ENCODE measurements around the gene SHISAL1.

SHISAL1 gene

DNA sequence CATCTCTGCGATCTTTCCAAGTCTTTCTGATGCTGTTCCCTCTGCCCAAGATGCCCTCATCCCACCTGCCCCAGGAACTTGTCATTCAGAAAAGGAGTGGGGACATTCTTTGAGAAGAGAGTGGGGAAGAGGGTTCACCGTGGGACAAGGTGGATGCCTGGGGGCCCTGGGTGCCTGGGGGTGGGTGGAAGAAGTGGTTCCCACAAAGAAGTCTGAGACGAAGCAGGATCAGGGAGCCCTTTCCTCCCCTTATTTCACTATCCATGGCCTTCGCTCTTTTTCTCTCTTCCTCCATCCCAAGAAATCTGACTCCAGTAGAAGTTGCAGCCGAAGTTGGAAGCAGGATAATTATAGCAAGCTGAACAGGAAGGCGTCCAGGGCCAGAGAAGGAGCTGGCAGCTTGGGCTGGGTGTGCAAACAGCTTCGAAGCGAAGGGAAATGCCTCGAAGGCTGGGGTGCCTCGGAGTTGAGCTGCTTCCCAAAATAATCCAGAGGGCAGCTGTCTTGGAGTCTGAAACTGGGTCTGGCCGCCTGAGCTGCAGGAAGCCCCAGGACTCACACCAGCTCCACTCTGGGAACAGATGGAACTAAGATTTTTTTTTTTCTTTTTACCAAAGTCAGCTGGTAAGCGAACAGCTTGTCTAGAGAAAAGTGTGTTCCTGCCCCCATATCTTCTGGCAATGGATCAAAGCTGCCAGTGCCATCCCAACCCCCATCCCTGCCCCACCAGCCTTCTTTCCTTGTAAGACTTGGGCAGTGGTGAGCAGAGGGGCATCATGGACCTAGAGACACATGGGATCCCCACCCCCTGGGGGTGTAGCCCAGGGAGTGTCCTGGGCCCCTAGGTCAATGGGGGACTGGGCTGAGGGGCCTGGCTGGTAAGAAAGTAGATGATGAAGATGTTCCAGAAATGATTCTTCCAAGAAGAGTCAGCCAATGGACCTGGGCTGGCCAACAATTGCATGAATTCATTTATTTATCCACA lies 100.5 kb downstream of the SHISAL1 start:
- Histone ChIP-seq H3K9me3 (ENCODE audit: control insufficient read depth, low read depth, low read length) (no peaks in the 10 kb centered on the region), H3K4me3 (ENCODE audit: low read length) (no peak overlapping the region), H3K4me1 (ENCODE audit: control insufficient read depth, low read depth, low read length) (no peaks in the 10 kb centered on the region), H3K36me3 (ENCODE audit: control insufficient read depth, low read depth, low read length) (no peaks in the 10 kb centered on the region), H3K9ac (ENCODE audit: low read length) (no peak overlapping the region), H3K27ac (ENCODE audit: low read length) (no peak overlapping the region), H3K27me3 (ENCODE audit: control insufficient read depth, insufficient read depth, low read length) (peaks cover 3% of the 10 kb centered on the region)

DNA sequence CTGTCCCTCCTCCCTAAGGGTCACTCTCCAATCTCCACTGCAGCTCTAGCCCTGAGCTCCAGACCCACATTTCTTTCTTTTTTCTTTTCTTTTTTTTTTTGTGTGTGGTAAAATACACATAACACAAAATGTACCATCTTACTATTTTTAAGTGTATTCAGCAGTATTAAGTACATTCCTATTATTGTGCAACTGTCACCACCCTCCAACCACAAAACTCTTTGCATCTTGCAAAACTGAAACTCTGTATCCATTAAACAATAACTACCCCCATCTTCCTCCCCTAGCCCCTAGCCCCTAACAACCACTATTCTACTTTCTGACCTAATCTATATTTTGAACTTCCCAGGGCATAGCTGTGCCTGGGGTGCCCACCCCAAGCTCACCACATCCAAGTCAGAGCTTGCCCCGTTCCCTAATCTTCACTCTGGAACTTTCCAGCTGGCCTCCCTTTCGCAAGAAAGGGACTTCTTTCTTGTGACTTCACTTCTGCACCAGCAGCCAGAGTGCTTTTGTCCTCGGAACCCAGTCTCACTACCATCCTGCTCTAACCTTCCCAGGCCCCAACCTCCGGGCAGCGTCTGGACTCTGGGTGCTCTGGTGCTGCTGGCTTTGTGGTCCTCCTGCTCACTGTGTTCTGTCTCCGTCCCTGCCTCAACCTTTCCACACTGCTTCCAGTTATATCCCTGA lies 101.3 kb downstream of the SHISAL1 start:
- Histone ChIP-seq H3K9me3 (ENCODE audit: control insufficient read depth, low read depth, low read length) (no peaks in the 10 kb centered on the region), H3K9ac (ENCODE audit: low read length) (no peak overlapping the region), H3K4me1 (ENCODE audit: control insufficient read depth, low read depth, low read length) (no peaks in the 10 kb centered on the region), H3K27ac (ENCODE audit: low read length) (no peak overlapping the region), H3K27me3 (ENCODE audit: control insufficient read depth, insufficient read depth, low read length) (peaks cover 3% of the 10 kb centered on the region), H3K4me3 (ENCODE audit: low read length) (no peak overlapping the region), H3K36me3 (ENCODE audit: control insufficient read depth, low read depth, low read length) (no peaks in the 10 kb centered on the region)

DNA sequence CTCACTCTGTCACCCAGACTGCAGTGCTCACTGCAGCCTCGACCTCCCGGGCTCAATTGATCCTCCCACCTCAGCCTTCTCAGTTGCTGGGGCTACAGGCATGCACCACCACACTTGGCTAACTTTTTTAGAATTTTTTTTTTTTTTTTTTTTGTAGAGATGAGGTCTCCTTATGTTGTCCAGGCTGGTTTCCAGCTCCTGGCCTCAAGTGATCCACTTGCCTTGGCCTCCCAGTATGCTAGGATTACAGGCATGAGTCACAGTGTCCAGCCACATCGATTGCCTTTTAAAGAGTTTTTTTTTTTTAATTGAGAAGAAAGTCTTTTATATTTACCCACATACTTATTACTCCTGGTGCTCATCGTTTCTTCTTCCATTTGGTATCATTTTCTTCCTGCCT lies 102.0 kb downstream of the SHISAL1 start:
- H3K27me3 ChIP-seq (ENCODE audit: control insufficient read depth, insufficient read depth, low read length) = peaks cover 3% of the 10 kb centered on the region
- no peaks in the 10 kb centered on the region for H3K9me3 ChIP-seq (ENCODE audit: control insufficient read depth, low read depth, low read length)
- H3K36me3 ChIP-seq (ENCODE audit: control insufficient read depth, low read depth, low read length) = no peaks in the 10 kb centered on the region
- H3K9ac ChIP-seq (ENCODE audit: low read length) = no peak overlapping the region
- no peaks in the 10 kb centered on the region for H3K4me1 ChIP-seq (ENCODE audit: control insufficient read depth, low read depth, low read length)
- no peak overlapping the region for H3K4me3 ChIP-seq (ENCODE audit: low read length)
- H3K27ac ChIP-seq (ENCODE audit: low read length) = no peak overlapping the region

DNA sequence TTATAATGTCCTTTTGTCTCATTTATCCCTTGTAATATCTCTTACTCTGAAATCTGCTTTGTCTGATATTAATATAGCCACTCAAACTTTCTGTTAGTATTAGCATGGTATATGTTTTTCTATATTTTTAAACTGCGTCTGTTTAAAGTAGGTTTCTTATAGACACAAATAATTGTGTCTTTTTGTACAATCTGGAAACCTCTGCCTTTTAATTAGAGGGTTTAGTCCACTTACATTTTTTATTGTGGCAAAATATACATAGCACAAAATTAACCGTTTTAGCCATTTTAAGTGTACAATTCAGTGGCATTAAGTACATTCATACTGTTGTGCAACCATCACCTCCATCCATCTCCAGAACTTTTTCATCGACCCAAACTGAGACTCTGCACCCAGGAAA lies 103.4 kb downstream of the SHISAL1 start:
- H3K9ac ChIP-seq (ENCODE audit: low read length) = no peak overlapping the region
- H3K36me3 ChIP-seq (ENCODE audit: control insufficient read depth, low read depth, low read length) = no peaks in the 10 kb centered on the region
- H3K27ac ChIP-seq (ENCODE audit: low read length) = no peak overlapping the region
- no peak overlapping the region for H3K4me3 ChIP-seq (ENCODE audit: low read length)
- no peaks in the 10 kb centered on the region for H3K9me3 ChIP-seq (ENCODE audit: control insufficient read depth, low read depth, low read length)
- peaks cover 3% of the 10 kb centered on the region for H3K27me3 ChIP-seq (ENCODE audit: control insufficient read depth, insufficient read depth, low read length)
- no peaks in the 10 kb centered on the region for H3K4me1 ChIP-seq (ENCODE audit: control insufficient read depth, low read depth, low read length)

DNA sequence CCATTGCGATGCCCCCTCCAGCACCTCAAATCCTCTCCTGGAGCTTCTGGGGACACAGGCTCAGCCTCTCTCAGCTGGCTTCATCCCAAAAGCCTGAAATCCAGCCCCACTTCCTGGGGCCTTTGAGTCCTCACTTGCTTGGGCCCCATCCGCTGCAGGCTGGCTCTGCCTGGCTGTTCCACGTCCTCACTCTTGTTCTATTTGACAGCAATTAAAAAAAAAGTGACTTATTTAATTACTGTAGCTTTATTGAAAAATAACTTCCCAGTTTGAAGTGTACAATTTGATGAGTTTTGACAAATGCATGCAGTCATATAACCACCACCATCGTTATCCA lies 104.8 kb downstream of the SHISAL1 start:
- Histone ChIP-seq H3K4me3 (ENCODE audit: low read length) (no peak overlapping the region), H3K27me3 (ENCODE audit: control insufficient read depth, insufficient read depth, low read length) (peaks cover 3% of the 10 kb centered on the region), H3K36me3 (ENCODE audit: control insufficient read depth, low read depth, low read length) (no peaks in the 10 kb centered on the region), H3K4me1 (ENCODE audit: control insufficient read depth, low read depth, low read length) (no peaks in the 10 kb centered on the region), H3K9me3 (ENCODE audit: control insufficient read depth, low read depth, low read length) (no peaks in the 10 kb centered on the region), H3K9ac (ENCODE audit: low read length) (no peak overlapping the region), H3K27ac (ENCODE audit: low read length) (no peak overlapping the region)

DNA sequence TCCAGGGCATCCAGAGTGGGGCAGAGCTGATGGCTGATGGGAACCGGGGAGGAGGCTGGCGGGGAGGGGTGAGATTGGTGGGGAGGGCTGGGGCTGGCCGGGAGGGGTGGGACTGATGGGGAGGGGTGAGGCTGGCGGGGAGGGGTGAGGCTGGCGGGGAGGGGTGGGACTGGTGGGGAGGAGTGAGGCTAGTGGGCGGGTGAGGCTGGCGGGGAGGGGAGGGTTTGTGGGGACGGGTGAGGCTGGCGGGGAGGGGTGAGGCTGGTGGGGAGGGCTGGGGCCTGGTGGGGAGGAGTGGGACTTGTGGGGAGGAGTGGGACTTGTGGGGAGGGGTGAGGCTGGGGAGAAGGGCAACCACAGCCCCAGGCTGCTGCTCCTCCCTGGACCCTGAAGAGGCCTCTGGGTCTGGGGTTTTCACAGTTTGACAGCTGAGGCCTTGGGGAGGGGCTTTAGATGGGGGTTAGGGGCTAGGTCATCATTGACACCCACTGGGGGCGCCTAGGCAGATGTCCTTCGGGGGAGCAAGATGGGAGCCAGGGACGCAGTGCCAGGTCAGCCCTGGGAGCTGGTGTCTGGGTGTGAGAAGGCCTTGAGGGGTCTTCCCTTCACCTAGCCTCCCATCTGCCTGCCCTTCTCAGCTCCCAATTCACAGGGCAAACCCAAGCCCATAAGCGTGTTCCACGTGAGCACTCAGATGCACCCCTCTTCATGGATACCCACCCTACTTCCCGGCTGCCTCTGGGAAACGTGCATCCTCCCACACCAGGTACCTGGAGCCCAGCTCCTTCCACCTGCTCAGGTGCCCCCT lies 105.4 kb downstream of the SHISAL1 start:
- H3K4me1 ChIP-seq (ENCODE audit: control insufficient read depth, low read depth, low read length) = no peaks in the 10 kb centered on the region
- no peak overlapping the region for H3K4me3 ChIP-seq (ENCODE audit: low read length)
- H3K9ac ChIP-seq (ENCODE audit: low read length) = no peak overlapping the region
- no peaks in the 10 kb centered on the region for H3K36me3 ChIP-seq (ENCODE audit: control insufficient read depth, low read depth, low read length)
- no peak overlapping the region for H3K27ac ChIP-seq (ENCODE audit: low read length)
- peaks cover 3% of the 10 kb centered on the region for H3K27me3 ChIP-seq (ENCODE audit: control insufficient read depth, insufficient read depth, low read length)
- H3K9me3 ChIP-seq (ENCODE audit: control insufficient read depth, low read depth, low read length) = no peaks in the 10 kb centered on the region

DNA sequence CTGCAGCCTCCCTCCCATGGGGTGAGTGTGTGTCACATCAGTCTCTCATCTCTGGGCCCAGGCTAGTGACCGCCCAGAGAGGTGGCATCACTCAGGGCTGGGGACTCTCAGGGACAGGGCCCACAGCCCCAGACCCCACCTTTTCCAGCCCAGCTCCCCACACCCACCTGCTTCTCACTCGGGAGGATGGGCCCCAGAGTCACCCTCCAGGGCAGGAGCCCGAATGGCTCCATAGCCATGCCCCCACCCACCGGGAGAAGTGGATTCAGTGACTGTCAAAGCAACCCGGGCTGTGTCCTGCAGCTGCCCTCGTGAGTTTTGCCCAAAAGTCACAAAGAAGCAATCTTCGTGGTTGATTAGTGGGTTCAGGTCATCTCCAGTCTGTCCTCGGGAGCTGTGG lies 106.1 kb downstream of the SHISAL1 start:
- no peak overlapping the region for H3K4me3 ChIP-seq (ENCODE audit: low read length)
- no peak overlapping the region for H3K27ac ChIP-seq (ENCODE audit: low read length)
- H3K36me3 ChIP-seq (ENCODE audit: control insufficient read depth, low read depth, low read length) = no peaks in the 10 kb centered on the region
- H3K4me1 ChIP-seq (ENCODE audit: control insufficient read depth, low read depth, low read length) = no peaks in the 10 kb centered on the region
- H3K9me3 ChIP-seq (ENCODE audit: control insufficient read depth, low read depth, low read length) = no peaks in the 10 kb centered on the region
- no peaks in the 10 kb centered on the region for H3K27me3 ChIP-seq (ENCODE audit: control insufficient read depth, insufficient read depth, low read length)
- no peak overlapping the region for H3K9ac ChIP-seq (ENCODE audit: low read length)

DNA sequence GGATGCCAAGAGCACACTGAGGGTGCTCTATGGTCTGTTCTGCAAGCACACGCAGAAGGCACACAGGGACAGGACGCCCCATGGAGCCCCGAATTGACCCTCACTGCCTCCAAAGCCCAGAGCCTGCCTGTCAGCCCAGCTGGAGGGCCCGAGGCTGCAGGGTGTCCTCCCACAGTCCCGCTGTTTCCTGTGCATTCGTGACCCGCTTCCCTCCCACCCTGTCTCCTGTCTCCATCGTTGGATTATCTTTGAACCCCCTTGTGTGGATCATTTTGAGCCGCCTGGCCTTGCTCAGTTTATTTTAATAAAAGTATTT lies 106.5 kb downstream of the SHISAL1 start:
- Histone ChIP-seq H3K27ac (ENCODE audit: low read length) (no peak overlapping the region), H3K27me3 (ENCODE audit: control insufficient read depth, insufficient read depth, low read length) (no peaks in the 10 kb centered on the region), H3K4me3 (ENCODE audit: low read length) (no peak overlapping the region), H3K9me3 (ENCODE audit: control insufficient read depth, low read depth, low read length) (no peaks in the 10 kb centered on the region), H3K36me3 (ENCODE audit: control insufficient read depth, low read depth, low read length) (no peaks in the 10 kb centered on the region), H3K9ac (ENCODE audit: low read length) (no peak overlapping the region), H3K4me1 (ENCODE audit: control insufficient read depth, low read depth, low read length) (no peaks in the 10 kb centered on the region)

DNA sequence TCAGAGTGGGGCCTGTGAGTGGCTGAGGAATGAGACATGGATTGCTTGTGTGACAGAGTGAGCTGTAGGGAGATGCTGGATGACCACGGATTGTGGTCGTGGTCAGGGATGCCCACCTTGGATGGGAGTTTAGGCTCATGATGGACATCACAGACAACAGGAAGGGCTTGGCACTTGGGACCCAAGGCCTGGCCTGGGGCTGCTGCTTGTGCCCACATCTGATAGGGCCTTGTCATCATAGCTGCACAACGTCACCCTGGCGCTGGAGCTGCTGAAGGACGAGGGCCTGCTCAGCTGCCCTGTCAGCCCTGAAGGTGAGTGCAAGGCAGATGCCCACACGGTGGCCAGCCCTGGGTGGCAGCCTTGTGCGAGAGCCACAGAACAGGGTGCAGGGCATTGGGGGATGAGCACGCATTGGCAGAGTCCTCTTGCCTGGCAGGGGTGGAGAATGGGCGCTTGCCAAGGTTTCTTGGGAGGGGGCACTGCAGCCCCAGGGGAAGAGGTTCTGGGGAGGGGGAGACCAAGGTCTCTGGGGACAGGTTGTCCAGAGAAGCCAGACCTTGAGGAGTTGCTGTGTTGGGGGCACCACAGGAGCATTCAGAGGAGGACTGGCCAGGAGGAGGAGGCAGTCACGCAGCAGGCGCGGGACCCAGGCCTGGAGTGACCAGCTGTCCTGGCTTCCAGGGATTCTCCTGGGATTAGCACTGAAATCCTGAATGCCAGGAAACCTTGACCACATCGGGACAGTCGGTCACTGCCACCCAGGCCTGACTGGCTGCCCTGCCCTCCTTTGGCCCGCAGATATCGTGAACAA lies 107.0 kb downstream of the SHISAL1 start:
- H3K9ac ChIP-seq (ENCODE audit: low read length) = no peak overlapping the region
- no peaks in the 10 kb centered on the region for H3K4me1 ChIP-seq (ENCODE audit: control insufficient read depth, low read depth, low read length)
- H3K9me3 ChIP-seq (ENCODE audit: control insufficient read depth, low read depth, low read length) = no peaks in the 10 kb centered on the region
- H3K27me3 ChIP-seq (ENCODE audit: control insufficient read depth, insufficient read depth, low read length) = no peaks in the 10 kb centered on the region
- H3K4me3 ChIP-seq (ENCODE audit: low read length) = no peak overlapping the region
- no peaks in the 10 kb centered on the region for H3K36me3 ChIP-seq (ENCODE audit: control insufficient read depth, low read depth, low read length)
- H3K27ac ChIP-seq (ENCODE audit: low read length) = no peak overlapping the region

DNA sequence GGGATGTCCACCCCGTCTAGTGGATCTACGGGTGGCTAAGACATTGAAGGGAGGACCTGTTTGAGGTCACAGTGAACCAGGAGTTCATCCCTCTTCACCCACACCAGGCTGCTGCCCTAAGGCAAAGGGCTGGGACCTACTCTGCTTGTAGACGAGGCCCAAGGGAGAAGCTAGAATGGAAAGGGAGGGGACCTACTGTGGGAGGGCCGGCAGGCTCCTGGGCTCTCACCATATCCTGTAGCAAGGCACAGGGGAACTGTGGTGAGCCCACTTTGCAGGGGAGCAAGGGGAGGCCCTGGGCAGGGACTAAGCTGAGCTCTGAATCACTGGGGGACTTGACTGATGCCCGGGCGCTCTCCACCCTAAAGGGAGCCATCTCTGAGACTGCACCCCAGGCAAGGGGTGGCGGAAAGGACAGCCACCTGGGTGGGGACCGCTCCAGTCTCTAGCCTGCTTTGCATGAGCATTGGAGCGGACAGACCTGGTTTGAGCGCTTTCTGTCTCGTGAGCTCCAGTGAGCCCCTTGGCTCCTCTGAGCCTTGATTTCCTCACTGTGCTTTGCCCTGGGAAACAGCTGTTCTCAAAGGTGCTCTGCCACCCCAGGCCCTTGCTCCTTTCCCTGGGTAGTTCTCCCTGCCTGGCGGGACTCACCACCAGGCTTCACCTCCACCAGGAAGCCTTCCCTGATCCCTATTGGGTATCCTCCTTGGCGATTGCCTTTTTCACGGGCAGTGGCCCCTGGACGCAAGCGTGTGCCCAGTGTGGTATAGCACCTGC lies 107.8 kb downstream of the SHISAL1 start:
- Histone ChIP-seq H3K9ac (ENCODE audit: low read length) (no peak overlapping the region), H3K4me3 (ENCODE audit: low read length) (no peak overlapping the region), H3K27ac (ENCODE audit: low read length) (no peak overlapping the region), H3K9me3 (ENCODE audit: control insufficient read depth, low read depth, low read length) (no peaks in the 10 kb centered on the region), H3K4me1 (ENCODE audit: control insufficient read depth, low read depth, low read length) (no peaks in the 10 kb centered on the region), H3K27me3 (ENCODE audit: control insufficient read depth, insufficient read depth, low read length) (no peaks in the 10 kb centered on the region), H3K36me3 (ENCODE audit: control insufficient read depth, low read depth, low read length) (no peaks in the 10 kb centered on the region)

All from iPS-18a (cell line).